Endothelial cell of umbilical vein (primary cell): Measurements from ENCODE around the gene SUGCT.

Experiments
- FOS ChIP-seq: IDR thresholded peaks from 2 replicates; pipeline ENCODE4 v1.6.1; 2011; ENCODE audit warnings: mild to moderate bottlenecking, low read length, moderate library complexity, borderline replicate concordance; ENCODE audit not compliant: insufficient read depth
- POLR2A ChIP-seq: IDR thresholded peaks from 2 replicates; pipeline ENCODE4 v1.6.1; 2012; ENCODE audit warnings: low read depth, mild to moderate bottlenecking, control low read depth, low read length
- POLR2AphosphoS5 ChIP-seq: IDR thresholded peaks from 2 replicates; pipeline ENCODE4 v1.6.1; 2012; ENCODE audit warnings: low read depth, mild to moderate bottlenecking, control low read depth, low read length, moderate library complexity; ENCODE audit not compliant: insufficient read depth
- TF ChIP-seq, protein P1 (sequence below), 2 donors: IDR thresholded peaks; 1 replicate in 1 of 2; 2 replicates in 1 of 2; pipeline ENCODE4 v1.5.1; 2011; ENCODE audit warnings: low read length in 2 of 2, mild to moderate bottlenecking in 2 of 2, moderate library complexity in 2 of 2, control low read depth in 1 of 2, inconsistent platforms in 1 of 2, low read depth in 1 of 2; ENCODE audit not compliant: insufficient read depth in 1 of 2; ENCODE audit errors: extremely low read depth in 1 of 2

DNA sequence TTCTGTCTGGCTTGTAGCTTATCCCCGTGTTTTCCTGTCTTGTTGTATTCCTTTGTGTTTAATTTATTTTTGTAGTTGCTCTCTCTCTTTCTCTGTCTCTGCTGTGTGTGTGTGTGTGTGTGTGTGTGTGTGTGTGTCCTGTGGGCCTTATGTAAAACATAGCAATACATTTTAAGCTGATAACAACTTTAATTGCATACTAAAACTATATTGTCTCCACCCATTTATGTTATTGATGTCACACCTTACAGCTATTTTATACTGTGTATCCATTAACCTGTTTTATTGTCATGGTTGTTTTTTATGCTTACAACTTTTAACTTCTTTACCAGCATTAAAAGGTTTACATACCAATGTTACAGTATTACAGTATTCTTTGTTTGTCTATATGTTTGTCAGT is 293.6 kb downstream of the SUGCT start:
- TF ChIP-seq POLR2A (no peak), POLR2AphosphoS5 (no peak), FOS (no peak)
- TF ChIP-seq, protein P1, sequence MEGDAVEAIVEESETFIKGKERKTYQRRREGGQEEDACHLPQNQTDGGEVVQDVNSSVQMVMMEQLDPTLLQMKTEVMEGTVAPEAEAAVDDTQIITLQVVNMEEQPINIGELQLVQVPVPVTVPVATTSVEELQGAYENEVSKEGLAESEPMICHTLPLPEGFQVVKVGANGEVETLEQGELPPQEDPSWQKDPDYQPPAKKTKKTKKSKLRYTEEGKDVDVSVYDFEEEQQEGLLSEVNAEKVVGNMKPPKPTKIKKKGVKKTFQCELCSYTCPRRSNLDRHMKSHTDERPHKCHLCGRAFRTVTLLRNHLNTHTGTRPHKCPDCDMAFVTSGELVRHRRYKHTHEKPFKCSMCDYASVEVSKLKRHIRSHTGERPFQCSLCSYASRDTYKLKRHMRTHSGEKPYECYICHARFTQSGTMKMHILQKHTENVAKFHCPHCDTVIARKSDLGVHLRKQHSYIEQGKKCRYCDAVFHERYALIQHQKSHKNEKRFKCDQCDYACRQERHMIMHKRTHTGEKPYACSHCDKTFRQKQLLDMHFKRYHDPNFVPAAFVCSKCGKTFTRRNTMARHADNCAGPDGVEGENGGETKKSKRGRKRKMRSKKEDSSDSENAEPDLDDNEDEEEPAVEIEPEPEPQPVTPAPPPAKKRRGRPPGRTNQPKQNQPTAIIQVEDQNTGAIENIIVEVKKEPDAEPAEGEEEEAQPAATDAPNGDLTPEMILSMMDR (IDR thresholded peaks at IDR 0.05; ENCODE audit: extremely low read depth in 1 of 2, insufficient read depth in 1 of 2, low read depth in 1 of 2, low read length in 2 of 2), result no peak
